Thoracic aorta (tissue), 2 donors: ENCODE results near the gene NARS2. TPM values are rescaled to one million over a fixed set of nuclear protein-coding genes. Genes with fewer than 3 reads are reported as not detected.

ENCODE experiments used
- ATAC-seq: fragments of 150-250 bp; one replicate; pipeline ENCODE4 v1.8.0; 2017; ENCODE audit warnings: low read depth; ENCODE audit not compliant: insufficient number of reproducible peaks, low FRiP score
- DNase-seq: peaks from one replicate; pipeline ENCODE4 v3.0.0-alpha.2; 2020; ENCODE audit warnings: low spot score
- H3K27ac ChIP-seq, 2 donors: fragments of 200-600 bp; sonication (generic); 1 replicate in 1 of 2; 2 replicates in 1 of 2; pipeline ENCODE4 v1.5.1; 2016; ENCODE audit warnings: mild to moderate bottlenecking in 2 of 2, moderate library complexity in 2 of 2
- H3K27me3 ChIP-seq: fragments of 200-600 bp; sonication (generic); replicated peaks from 2 replicates; pipeline ENCODE4 v1.6.0; 2016; ENCODE audit warnings: mild to moderate bottlenecking; ENCODE audit not compliant: insufficient read depth
- H3K36me3 ChIP-seq: fragments of 200-600 bp; sonication (generic); one replicate; pipeline ENCODE4 v1.5.1; 2016
- H3K4me1 ChIP-seq, 2 donors: fragments of 200-600 bp; sonication (generic); 1 replicate in 1 of 2; 2 replicates in 1 of 2; pipeline versions ENCODE4 v1.5.1 to v1.6.0; 2016; ENCODE audit warnings: low read depth in 2 of 2, mild to moderate bottlenecking in 1 of 2; ENCODE audit not compliant: control insufficient read depth in 1 of 2
- H3K4me3 ChIP-seq: fragments of 200-600 bp; sonication (generic); 2 replicates; pipeline ENCODE4 v1.5.1; 2016; ENCODE audit warnings: mild to moderate bottlenecking
- H3K9me3 ChIP-seq: fragments of 200-600 bp; sonication (generic); 2 replicates; pipeline ENCODE4 v1.5.1; 2016
- total RNA-seq, 2 donors: library from RNA; depleted of rRNA; stranded (reverse); fragments of >200 nt; gene quantifications; one replicate each; pipeline versions ENCODE4 v1.1.0 to v1.2.3, GENCODE V29; 2016
- TF ChIP-seq, protein P1 (sequence below): fragments of 200-600 bp; sonication (generic); IDR thresholded peaks from one replicate; pipeline ENCODE4 v1.5.1; 2019; ENCODE audit warnings: antibody characterized with exemption

Gene NARS2
- total RNA-seq, 2 donors from 2014 or later: 5.6 to 9.2 TPM

- Histone ChIP-seq H3K27me3 (no peaks in the 10 kb centered on the region), H3K4me3 (no peak overlapping the region), H3K27ac (no peak overlapping the region), H3K36me3 (no peaks in the 10 kb centered on the region), H3K9me3 (peaks cover 17% of the 10 kb centered on the region), H3K4me1 (no peaks in the 10 kb centered on the region)
- no peak for ATAC-seq
- no peak for DNase-seq
- TF ChIP-seq, protein P1, sequence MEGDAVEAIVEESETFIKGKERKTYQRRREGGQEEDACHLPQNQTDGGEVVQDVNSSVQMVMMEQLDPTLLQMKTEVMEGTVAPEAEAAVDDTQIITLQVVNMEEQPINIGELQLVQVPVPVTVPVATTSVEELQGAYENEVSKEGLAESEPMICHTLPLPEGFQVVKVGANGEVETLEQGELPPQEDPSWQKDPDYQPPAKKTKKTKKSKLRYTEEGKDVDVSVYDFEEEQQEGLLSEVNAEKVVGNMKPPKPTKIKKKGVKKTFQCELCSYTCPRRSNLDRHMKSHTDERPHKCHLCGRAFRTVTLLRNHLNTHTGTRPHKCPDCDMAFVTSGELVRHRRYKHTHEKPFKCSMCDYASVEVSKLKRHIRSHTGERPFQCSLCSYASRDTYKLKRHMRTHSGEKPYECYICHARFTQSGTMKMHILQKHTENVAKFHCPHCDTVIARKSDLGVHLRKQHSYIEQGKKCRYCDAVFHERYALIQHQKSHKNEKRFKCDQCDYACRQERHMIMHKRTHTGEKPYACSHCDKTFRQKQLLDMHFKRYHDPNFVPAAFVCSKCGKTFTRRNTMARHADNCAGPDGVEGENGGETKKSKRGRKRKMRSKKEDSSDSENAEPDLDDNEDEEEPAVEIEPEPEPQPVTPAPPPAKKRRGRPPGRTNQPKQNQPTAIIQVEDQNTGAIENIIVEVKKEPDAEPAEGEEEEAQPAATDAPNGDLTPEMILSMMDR: no peak
Observed at GRCh38 chr11:78586452-78587046, 11.9 kb upstream of the NARS2 start.

GRCh38 chr11:78583889-78584288 is 9.2 kb upstream of the NARS2 start:
- H3K27ac ChIP-seq: no peak overlapping the region
- no peaks in the 10 kb centered on the region for H3K27me3 ChIP-seq
- DNase-seq (no peak), ATAC-seq (no peak)
- TF ChIP-seq, protein P1: no peak
- no peaks in the 10 kb centered on the region for H3K4me1 ChIP-seq
- no peaks in the 10 kb centered on the region for H3K36me3 ChIP-seq
- no peak overlapping the region for H3K4me3 ChIP-seq
- H3K9me3 ChIP-seq: peaks cover 17% of the 10 kb centered on the region

DNA sequence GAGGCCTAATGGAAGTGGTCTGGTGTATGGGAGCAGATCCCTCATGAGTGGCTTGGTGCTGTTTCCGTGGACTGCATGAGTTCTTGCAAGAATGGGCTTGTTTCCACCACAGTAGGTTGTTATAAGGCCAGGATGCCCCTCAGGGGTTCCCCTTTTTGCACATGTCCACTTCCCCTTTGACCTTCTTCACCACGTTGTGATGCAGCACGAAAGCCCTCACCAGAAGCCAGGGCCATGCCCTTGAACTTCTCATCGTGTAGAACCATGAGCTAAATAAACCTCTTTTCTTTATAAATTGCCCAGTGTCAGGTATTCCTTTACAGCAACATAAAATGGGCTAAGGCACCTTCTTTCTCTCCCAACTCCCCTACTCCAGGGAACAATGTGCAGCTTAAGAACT is 2.8 kb upstream of the NARS2 start:
- DNase-seq (no peak), ATAC-seq (no peak)
- H3K9me3 ChIP-seq: no peaks in the 10 kb centered on the region
- peaks cover 12 to 17% of the 10 kb centered on the region in 2 donors for H3K4me1 ChIP-seq
- TF ChIP-seq, protein P1: no peak
- H3K4me3 ChIP-seq: no peak overlapping the region
- H3K27ac ChIP-seq: no peak overlapping the region
- H3K36me3 ChIP-seq: no peaks in the 10 kb centered on the region
- no peaks in the 10 kb centered on the region for H3K27me3 ChIP-seq

DNA sequence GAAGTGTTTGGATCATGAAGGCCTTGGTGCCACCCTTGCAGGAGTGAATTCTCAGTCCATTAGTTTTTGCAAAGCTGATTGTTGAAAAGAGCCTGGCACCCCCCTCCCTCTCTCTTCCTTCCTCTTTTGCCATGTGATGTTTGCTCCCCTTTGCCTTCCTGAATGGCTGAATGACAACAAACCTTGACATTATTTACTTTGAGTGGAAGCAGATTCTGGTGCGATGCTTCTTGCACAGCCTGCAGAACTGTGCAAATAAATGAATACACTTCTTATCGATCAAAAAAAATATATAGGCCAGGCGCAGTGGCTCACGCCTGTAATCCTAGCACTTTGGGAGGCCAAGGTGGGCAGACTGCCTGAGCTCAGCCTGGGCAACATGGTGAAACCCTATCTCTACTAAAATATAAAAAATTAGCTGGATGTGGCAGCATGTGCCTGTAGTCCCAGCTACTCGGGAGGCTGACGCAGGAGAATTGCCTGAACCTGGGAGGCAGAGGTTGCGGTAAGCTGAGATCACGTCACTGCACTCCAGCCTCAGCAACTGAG is 2.0 kb upstream of the NARS2 start:
- Histone ChIP-seq H3K36me3 (no peaks in the 10 kb centered on the region), H3K27me3 (no peaks in the 10 kb centered on the region), H3K4me3 (no peak overlapping the region), H3K27ac (no peak overlapping the region), H3K4me1 (peaks cover 12 to 17% of the 10 kb centered on the region in 2 donors), H3K9me3 (no peaks in the 10 kb centered on the region)
- ATAC-seq (no peak), DNase-seq (no peak)
- TF ChIP-seq, protein P1: no peak

DNA sequence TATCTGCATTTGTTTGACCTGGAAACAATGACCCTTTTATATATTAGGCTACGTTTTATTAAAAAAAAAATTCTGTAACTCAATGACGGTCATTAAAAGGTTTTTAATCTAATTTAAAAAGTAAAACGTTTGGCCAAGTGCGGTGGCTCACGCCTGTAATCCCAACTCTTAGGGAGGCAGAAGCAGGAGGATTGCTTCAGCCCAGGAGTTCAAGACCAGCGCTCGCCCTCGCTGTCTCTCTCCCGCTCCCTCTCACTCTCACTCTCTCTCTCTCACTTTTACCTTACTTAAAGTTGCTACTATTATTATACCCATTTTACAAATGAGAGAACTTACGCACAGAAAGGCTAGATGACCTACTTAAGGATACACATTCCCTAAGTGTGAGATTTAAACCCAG is 814 bp upstream of the NARS2 start:
- H3K27me3 ChIP-seq: no peaks in the 10 kb centered on the region
- TF ChIP-seq, protein P1: no peak
- no peaks in the 10 kb centered on the region for H3K36me3 ChIP-seq
- no peaks in the 10 kb centered on the region for H3K9me3 ChIP-seq
- H3K4me3 ChIP-seq: peak overlapping the region; percentile 75
- ATAC-seq: no peak
- no peak for DNase-seq
- peak overlapping the region in 1 of 2 donors; percentile 80 for H3K27ac ChIP-seq
- peaks cover 12 to 17% of the 10 kb centered on the region in 2 donors for H3K4me1 ChIP-seq
